Measurements from ENCODE around the gene ENG. TPM values are rescaled to one million over a fixed set of nuclear protein-coding genes. Genes with fewer than 3 reads are reported as not detected.
A peak's percentile ranks its signal among the peaks of the same experiment; 100 is the strongest.

Gene ENG
- total RNA-seq, 1 donor from 2014 or later, result 130 TPM

DNA sequence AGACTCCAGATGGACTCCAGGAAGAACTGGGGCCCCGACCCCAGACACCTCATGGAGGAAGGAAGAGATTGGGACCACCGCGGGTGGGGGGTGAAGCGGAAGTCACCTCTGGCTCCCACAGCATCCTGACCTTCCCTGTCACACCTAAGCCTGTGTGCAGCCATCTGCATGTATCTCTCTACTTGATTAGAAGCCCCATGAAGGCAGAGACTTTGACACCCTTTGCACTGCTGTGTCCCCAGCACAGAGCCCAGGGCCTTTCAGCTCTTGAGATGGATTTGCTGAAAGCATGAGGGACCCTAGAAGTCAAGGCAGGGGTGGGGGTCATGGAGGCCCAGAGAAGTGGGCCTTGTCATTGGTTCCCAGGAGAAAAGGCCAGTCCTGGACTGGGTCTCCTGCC is 2.8 kb upstream of the ENG start:
- H3K4me3 ChIP-seq, result no peak overlapping the region
- intact Hi-C loops (cut with DNase I), result no loop called here
- no peaks in the 10 kb centered on the region for H3K9me3 ChIP-seq
- no peaks in the 10 kb centered on the region for H3K36me3 ChIP-seq
- peaks cover 54% of the 10 kb centered on the region for H3K4me1 ChIP-seq
- H3K27ac ChIP-seq, result no peak overlapping the region
- no peak for DNase-seq (ENCODE audit: extremely low spot score in 2 of 2)
- no peaks in the 10 kb centered on the region for H3K27me3 ChIP-seq
- TF ChIP-seq POLR2A (IDR thresholded peaks at IDR 0.05) (no peak), POLR2AphosphoS5 (IDR thresholded peaks at IDR 0.05; ENCODE audit: insufficient read depth in 1 of 2, low read depth in 1 of 2) (no peak)
- TF ChIP-seq, protein P1, sequence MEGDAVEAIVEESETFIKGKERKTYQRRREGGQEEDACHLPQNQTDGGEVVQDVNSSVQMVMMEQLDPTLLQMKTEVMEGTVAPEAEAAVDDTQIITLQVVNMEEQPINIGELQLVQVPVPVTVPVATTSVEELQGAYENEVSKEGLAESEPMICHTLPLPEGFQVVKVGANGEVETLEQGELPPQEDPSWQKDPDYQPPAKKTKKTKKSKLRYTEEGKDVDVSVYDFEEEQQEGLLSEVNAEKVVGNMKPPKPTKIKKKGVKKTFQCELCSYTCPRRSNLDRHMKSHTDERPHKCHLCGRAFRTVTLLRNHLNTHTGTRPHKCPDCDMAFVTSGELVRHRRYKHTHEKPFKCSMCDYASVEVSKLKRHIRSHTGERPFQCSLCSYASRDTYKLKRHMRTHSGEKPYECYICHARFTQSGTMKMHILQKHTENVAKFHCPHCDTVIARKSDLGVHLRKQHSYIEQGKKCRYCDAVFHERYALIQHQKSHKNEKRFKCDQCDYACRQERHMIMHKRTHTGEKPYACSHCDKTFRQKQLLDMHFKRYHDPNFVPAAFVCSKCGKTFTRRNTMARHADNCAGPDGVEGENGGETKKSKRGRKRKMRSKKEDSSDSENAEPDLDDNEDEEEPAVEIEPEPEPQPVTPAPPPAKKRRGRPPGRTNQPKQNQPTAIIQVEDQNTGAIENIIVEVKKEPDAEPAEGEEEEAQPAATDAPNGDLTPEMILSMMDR (IDR thresholded peaks at IDR 0.05), result no peak

DNA sequence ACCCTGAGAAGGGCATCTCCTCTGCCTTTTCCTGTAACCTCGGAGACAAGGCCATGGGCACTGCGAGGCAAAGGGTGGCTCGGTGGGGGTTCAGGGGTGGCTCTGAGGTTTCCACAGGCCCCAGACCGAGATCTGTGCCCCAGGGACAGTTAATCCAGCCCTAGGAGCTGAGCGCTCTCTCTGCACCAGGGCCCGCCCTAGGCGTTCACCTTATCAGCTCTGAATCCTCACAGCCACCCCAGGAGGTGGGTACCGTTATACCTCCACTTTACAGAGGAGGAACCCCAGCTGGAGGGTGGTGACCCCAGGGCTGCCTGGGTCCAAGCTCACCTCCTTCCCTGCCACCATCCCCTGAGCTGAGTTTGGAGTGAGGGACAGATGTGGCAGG is 2.3 kb upstream of the ENG start:
- TF ChIP-seq, protein P1 (IDR thresholded peaks at IDR 0.05), result no peak
- no peak for TF ChIP-seq POLR2A (IDR thresholded peaks at IDR 0.05)
- Histone ChIP-seq H3K27me3 (no peaks in the 10 kb centered on the region), H3K4me1 (peaks cover 54% of the 10 kb centered on the region), H3K27ac (no peak overlapping the region), H3K36me3 (no peaks in the 10 kb centered on the region), H3K4me3 (no peak overlapping the region), H3K9me3 (no peaks in the 10 kb centered on the region)
- DNase-seq (ENCODE audit: extremely low spot score in 2 of 2), result no peak
- intact Hi-C loops (cut with DNase I), result no loop called here

DNA sequence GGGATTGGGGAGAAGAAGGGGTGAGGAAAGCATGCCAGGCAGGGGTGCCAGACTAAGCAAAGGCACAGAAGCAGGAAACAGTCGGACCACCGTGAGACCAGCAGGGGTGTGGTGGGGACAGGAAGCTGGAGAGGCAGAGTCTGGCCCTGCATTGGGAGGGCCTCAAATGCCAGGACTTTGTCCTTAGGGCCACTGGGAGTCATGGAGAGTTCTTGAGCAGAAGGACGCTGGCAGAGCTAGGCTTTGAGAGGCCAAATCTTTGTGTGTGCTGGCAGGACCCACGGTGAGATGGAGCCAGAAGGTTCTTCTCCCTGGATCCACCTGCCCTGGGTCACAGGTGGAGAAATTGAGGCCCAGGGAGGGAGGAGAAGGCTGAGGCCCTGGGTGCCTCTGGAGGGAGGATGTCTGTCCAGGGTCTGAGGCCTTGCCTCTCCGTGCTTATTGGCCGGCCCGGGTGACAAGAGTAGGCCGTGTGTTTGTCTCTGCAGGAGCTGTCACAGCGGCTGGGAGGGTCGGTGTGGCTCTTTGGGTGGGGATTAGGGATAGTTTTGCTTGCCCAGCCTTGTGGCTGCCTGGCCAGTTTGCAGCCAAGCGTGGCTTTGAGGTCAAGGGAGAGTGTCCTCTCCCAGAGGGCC is 1.8 kb upstream of the ENG start:
- intact Hi-C loops (cut with DNase I), result no loop called here
- Histone ChIP-seq H3K4me1 (peaks cover 54% of the 10 kb centered on the region), H3K27ac (no peak overlapping the region), H3K4me3 (no peak overlapping the region), H3K36me3 (no peaks in the 10 kb centered on the region), H3K9me3 (no peaks in the 10 kb centered on the region), H3K27me3 (no peaks in the 10 kb centered on the region)
- no peak for TF ChIP-seq POLR2AphosphoS5 (IDR thresholded peaks at IDR 0.05; ENCODE audit: insufficient read depth in 1 of 2, low read depth in 1 of 2)
- TF ChIP-seq, protein P1 (IDR thresholded peaks at IDR 0.05), result no peak
- TF ChIP-seq POLR2A (IDR thresholded peaks at IDR 0.05), result no peak
- DNase-seq (ENCODE audit: extremely low spot score in 2 of 2), result no peak

DNA sequence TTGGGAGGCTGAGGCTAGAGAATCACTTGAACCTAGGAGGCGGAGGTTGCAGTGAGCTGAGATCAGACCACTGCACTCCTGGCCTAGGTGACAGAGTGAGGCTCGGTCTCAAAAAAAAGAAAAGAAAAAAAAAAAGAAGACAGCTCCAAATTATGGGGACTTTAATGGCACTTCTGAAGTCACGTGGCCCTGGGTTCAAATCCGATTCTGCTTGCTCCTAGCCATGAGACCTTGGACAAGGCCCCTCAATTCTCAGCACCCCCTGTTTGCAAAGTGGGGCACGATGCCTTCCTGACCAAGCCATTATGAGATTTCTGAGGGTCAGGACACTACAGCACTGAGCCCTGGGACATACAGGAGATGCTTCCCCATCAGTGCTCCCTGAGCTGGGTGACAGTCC is 1.1 kb upstream of the ENG start:
- Histone ChIP-seq H3K27me3 (no peaks in the 10 kb centered on the region), H3K36me3 (no peaks in the 10 kb centered on the region), H3K27ac (peak overlapping the region; percentile 88), H3K4me3 (no peak overlapping the region), H3K9me3 (no peaks in the 10 kb centered on the region), H3K4me1 (peaks cover 56% of the 10 kb centered on the region)
- TF ChIP-seq POLR2AphosphoS5 (IDR thresholded peaks at IDR 0.05; ENCODE audit: insufficient read depth in 1 of 2, low read depth in 1 of 2) (no peak), POLR2A (IDR thresholded peaks at IDR 0.05) (no peak)
- TF ChIP-seq, protein P1 (IDR thresholded peaks at IDR 0.05), result no peak
- no peak for DNase-seq (ENCODE audit: extremely low spot score in 2 of 2)
- intact Hi-C loops (cut with DNase I), result no loop called here

DNA sequence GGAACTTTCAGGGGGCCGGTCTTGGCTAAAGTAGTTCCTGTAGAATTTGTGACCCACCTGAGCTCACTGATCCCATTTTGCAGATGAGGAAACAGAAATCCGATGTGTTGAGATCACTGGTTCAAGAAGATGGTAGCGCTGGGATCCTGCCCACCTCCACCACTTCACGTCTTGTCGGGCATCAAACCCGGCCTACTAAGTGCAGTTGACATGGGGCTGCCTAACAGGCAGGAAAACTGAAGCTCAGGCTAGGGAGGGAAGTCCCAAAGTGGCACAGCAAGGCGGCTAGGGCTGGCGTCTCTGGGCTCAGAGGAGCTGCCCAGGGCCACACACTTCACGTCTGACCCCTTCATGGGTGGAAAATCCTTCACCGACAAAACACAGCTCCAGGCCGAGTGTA is 502 bp upstream of the ENG start:
- intact Hi-C loops (cut with DNase I), result no loop called here
- no peak for TF ChIP-seq POLR2A (IDR thresholded peaks at IDR 0.05)
- TF ChIP-seq POLR2AphosphoS5 (IDR thresholded peaks at IDR 0.05; ENCODE audit: insufficient read depth in 1 of 2, low read depth in 1 of 2), result no peak
- TF ChIP-seq, protein P1 (IDR thresholded peaks at IDR 0.05), result no peak
- no peaks in the 10 kb centered on the region for H3K36me3 ChIP-seq
- peak overlapping the region; percentile 88 for H3K27ac ChIP-seq
- peak overlapping the region; percentile 65 to 69 for H3K4me3 ChIP-seq
- no peaks in the 10 kb centered on the region for H3K27me3 ChIP-seq
- peaks cover 56% of the 10 kb centered on the region for H3K4me1 ChIP-seq
- no peaks in the 10 kb centered on the region for H3K9me3 ChIP-seq
- no peak for DNase-seq (ENCODE audit: extremely low spot score in 2 of 2)
